NB4 (cell line): ENCODE measurements around the gene FHL5.

Experiments
- CTCF ChIP-seq: IDR thresholded peaks from one replicate; pipeline ENCODE4 v1.5.1; 2012; ENCODE audit warnings: low read depth, low read length
- POLR2A ChIP-seq: IDR thresholded peaks from 2 replicates; pipeline ENCODE4 v1.6.1; 2011; ENCODE audit warnings: mild to moderate bottlenecking; ENCODE audit not compliant: insufficient read length; ENCODE audit errors: extremely low read depth

GRCh38 chr6:96652552-96652951, 89.6 kb downstream of the FHL5 start:
- TF ChIP-seq CTCF (no peak), POLR2A (no peak)
